Measurements from ENCODE around the gene TAF1B. TPM values are rescaled to one million over a fixed set of nuclear protein-coding genes. Genes with fewer than 3 reads are reported as not detected.
"Not testable (repeated sequence)": the region's sequence is repeated elsewhere in the genome, so short reads cannot be mapped to it uniquely, and the experiment has no call there.

TAF1B gene
- total RNA-seq, 1 experiment from 2014 or later = 24.8 TPM

GRCh38 chr2:9832586-9832985 lies 10.7 kb upstream of the TAF1B start:
- H3K9me2 ChIP-seq (ENCODE audit: insufficient read depth) = no peaks in the 10 kb centered on the region
- no peaks in the 10 kb centered on the region for H3K36me3 ChIP-seq (ENCODE audit: low read depth)
- intact Hi-C loops (cut with micrococcal nuclease; ENCODE audit: unreplicated experiment) = loop anchor here (5.0 kb wide), 1 partner anchor 65 kb away; no protein-coding TSS in a partner anchor
- no peaks in the 10 kb centered on the region for H4K20me1 ChIP-seq (ENCODE audit: insufficient read depth)
- no peak overlapping the region for H3K4me3 ChIP-seq
- DNase-seq = peak in 1 of 2 experiments; percentile 35
- ChIA-PET CTCF (no interaction called here), POLR2A (ENCODE audit: unreplicated experiment) (no interaction called here)
- H3F3A ChIP-seq (ENCODE audit: insufficient read depth, low read depth) = peaks cover 41% of the 10 kb centered on the region
- no peaks in the 10 kb centered on the region for H3K9me3 ChIP-seq (ENCODE audit: insufficient read depth, low read depth)
- no TSS peak for BruUV-seq (replicated peaks)
- H3K27me3 ChIP-seq (ENCODE audit: insufficient read depth, low read depth) = no peaks in the 10 kb centered on the region
- H3K27ac ChIP-seq = no peak overlapping the region
- H2AFZ ChIP-seq = no peak overlapping the region
- no peaks in the 10 kb centered on the region for H3K79me2 ChIP-seq (ENCODE audit: low read depth)
- TF ChIP-seq, protein P1, sequence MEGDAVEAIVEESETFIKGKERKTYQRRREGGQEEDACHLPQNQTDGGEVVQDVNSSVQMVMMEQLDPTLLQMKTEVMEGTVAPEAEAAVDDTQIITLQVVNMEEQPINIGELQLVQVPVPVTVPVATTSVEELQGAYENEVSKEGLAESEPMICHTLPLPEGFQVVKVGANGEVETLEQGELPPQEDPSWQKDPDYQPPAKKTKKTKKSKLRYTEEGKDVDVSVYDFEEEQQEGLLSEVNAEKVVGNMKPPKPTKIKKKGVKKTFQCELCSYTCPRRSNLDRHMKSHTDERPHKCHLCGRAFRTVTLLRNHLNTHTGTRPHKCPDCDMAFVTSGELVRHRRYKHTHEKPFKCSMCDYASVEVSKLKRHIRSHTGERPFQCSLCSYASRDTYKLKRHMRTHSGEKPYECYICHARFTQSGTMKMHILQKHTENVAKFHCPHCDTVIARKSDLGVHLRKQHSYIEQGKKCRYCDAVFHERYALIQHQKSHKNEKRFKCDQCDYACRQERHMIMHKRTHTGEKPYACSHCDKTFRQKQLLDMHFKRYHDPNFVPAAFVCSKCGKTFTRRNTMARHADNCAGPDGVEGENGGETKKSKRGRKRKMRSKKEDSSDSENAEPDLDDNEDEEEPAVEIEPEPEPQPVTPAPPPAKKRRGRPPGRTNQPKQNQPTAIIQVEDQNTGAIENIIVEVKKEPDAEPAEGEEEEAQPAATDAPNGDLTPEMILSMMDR (conservative IDR thresholded peaks at IDR 0.05) = no peak
- no peak for TF ChIP-seq EZH2 (IDR thresholded peaks at IDR 0.05; ENCODE audit: low read depth)
- no peak overlapping the region for H3K4me2 ChIP-seq
- peaks cover 66% of the 10 kb centered on the region for H3K4me1 ChIP-seq (replicated peaks; ENCODE audit: insufficient read depth)

DNA sequence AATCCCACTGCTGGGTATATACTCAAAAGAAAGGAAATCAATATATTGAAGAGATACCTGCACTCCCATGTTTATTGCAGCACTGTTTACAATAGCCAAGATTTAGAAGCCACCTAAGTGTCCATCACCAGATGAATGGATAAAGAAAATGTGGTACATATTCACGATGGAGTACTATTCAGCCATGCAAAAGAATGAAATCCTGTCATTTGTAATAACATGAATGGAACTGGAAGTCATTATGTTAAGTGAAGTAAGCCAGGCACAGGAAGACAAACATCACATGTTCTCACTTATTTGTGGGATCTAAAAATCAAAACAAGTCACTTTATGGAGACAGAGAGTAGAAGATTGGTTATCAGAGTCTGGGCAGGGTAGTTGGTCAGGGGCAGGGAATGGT lies 8.2 kb upstream of the TAF1B start:
- Histone ChIP-seq H3F3A (ENCODE audit: insufficient read depth, low read depth) (peaks cover 28% of the 10 kb centered on the region), H3K4me1 (replicated peaks; ENCODE audit: insufficient read depth) (peaks cover 54% of the 10 kb centered on the region)
- H3K79me2 ChIP-seq (ENCODE audit: low read depth); H3K9me3 ChIP-seq (ENCODE audit: insufficient read depth, low read depth); POLR2A ChIA-PET (ENCODE audit: unreplicated experiment); DNase-seq; H3K9me2 ChIP-seq (ENCODE audit: insufficient read depth); H4K20me1 ChIP-seq (ENCODE audit: insufficient read depth); H3K27me3 ChIP-seq (ENCODE audit: insufficient read depth, low read depth); H3K4me2 ChIP-seq; H3K27ac ChIP-seq; H2AFZ ChIP-seq; H3K4me3 ChIP-seq; H3K36me3 ChIP-seq (ENCODE audit: low read depth); BruUV-seq (replicated peaks); intact Hi-C loops (cut with micrococcal nuclease; ENCODE audit: unreplicated experiment): not testable (repeated sequence)
- CTCF ChIA-PET = interaction anchor here (0.5 kb wide), 1 partner anchor 17 kb away, joined by 4 read pairs; no protein-coding TSS in a partner anchor

DNA sequence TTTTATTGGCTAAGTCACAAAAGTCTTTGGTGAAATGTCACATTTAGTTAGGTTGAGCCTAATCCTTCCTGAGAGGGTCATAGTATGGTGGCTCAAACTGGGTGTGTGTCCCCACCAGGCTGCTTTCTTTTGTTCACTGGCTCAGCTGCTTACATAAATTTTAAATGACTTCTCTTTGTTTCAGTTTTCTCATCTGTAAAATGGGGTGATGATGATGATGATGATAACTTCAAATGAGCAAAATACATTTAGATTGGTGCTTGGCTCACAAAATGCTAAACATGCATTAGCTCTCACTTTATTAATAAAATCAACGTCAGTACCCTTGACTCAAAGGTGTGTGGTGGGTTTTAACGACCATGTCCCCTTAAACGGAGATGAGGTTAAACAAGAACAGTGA lies 7.2 kb upstream of the TAF1B start:
- TF ChIP-seq, protein P1 (conservative IDR thresholded peaks at IDR 0.05) = no peak
- TF ChIP-seq EZH2 (IDR thresholded peaks at IDR 0.05; ENCODE audit: low read depth) = no peak
- peak overlapping the region; percentile 77 for H3K27ac ChIP-seq
- no peaks in the 10 kb centered on the region for H3K9me2 ChIP-seq (ENCODE audit: insufficient read depth)
- no peaks in the 10 kb centered on the region for H3K36me3 ChIP-seq (ENCODE audit: low read depth)
- no peaks in the 10 kb centered on the region for H3K9me3 ChIP-seq (ENCODE audit: insufficient read depth, low read depth)
- H2AFZ ChIP-seq = no peak overlapping the region
- no TSS peak for BruUV-seq (replicated peaks)
- peak in 1 of 2 experiments; percentile 3 for DNase-seq
- ChIA-PET POLR2A (ENCODE audit: unreplicated experiment) (no interaction called here), CTCF (interaction anchor here (0.6 kb wide), 1 partner anchor 62 kb away, joined by 3 read pairs; no protein-coding TSS in a partner anchor)
- H3K4me2 ChIP-seq = peak overlapping the region; percentile 62
- intact Hi-C loops (cut with micrococcal nuclease; ENCODE audit: unreplicated experiment) = no loop called here
- H3K27me3 ChIP-seq (ENCODE audit: insufficient read depth, low read depth) = no peaks in the 10 kb centered on the region
- H4K20me1 ChIP-seq (ENCODE audit: insufficient read depth) = no peaks in the 10 kb centered on the region
- peaks cover 22% of the 10 kb centered on the region for H3F3A ChIP-seq (ENCODE audit: insufficient read depth, low read depth)
- no peaks in the 10 kb centered on the region for H3K79me2 ChIP-seq (ENCODE audit: low read depth)
- peaks cover 47% of the 10 kb centered on the region for H3K4me1 ChIP-seq (replicated peaks; ENCODE audit: insufficient read depth)
- no peak overlapping the region for H3K4me3 ChIP-seq

DNA sequence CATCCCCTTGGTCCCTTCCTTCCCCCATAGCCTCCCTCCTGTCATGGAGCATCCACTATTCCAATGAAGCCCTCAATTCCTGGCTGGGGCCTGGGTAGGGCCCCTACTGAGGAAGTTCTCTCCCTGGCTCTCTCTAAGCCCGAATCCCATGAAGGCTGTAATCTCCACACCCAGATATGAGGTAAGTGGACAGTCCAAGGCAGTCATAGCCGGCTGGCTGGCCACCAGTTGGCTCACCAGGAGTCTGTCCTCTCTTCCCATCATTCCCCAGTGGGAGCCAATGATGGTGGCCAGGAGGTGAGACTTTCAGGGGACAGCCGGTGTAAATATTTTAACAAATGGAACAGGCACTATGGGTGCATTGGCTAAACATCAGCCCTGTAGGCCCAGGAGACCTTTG lies 6.8 kb upstream of the TAF1B start:
- no peaks in the 10 kb centered on the region for H4K20me1 ChIP-seq (ENCODE audit: insufficient read depth)
- no peaks in the 10 kb centered on the region for H3K27me3 ChIP-seq (ENCODE audit: insufficient read depth, low read depth)
- no TSS peak for BruUV-seq (replicated peaks)
- no peaks in the 10 kb centered on the region for H3K36me3 ChIP-seq (ENCODE audit: low read depth)
- H3K4me2 ChIP-seq = peak overlapping the region; percentile 62
- no peak overlapping the region; the same call in 1 of the 2 replicates for H2AFZ ChIP-seq
- H3F3A ChIP-seq (ENCODE audit: insufficient read depth, low read depth) = peaks cover 18% of the 10 kb centered on the region
- TF ChIP-seq EZH2 (IDR thresholded peaks at IDR 0.05; ENCODE audit: low read depth) = no peak
- TF ChIP-seq, protein P1 (conservative IDR thresholded peaks at IDR 0.05) = no peak
- no peak overlapping the region for H3K4me3 ChIP-seq
- peak in 1 of 2 experiments; percentile 30 for DNase-seq
- ChIA-PET POLR2A (ENCODE audit: unreplicated experiment) (no interaction called here), CTCF (no interaction called here)
- no peaks in the 10 kb centered on the region for H3K9me3 ChIP-seq (ENCODE audit: insufficient read depth, low read depth)
- peak overlapping the region; percentile 77 for H3K27ac ChIP-seq
- H3K9me2 ChIP-seq (ENCODE audit: insufficient read depth) = no peaks in the 10 kb centered on the region
- no peaks in the 10 kb centered on the region for H3K79me2 ChIP-seq (ENCODE audit: low read depth)
- H3K4me1 ChIP-seq (replicated peaks; ENCODE audit: insufficient read depth) = peaks cover 42% of the 10 kb centered on the region
- intact Hi-C loops (cut with micrococcal nuclease; ENCODE audit: unreplicated experiment) = no loop called here
